B cell (primary cell): ENCODE data around the gene ZNF786. TPM values are rescaled to one million over a fixed set of nuclear protein-coding genes. Genes with fewer than 3 reads are reported as not detected.

Experiments used
- ATAC-seq: fragments of 200-7000 bp; cut with Tn5 transposase; one replicate; pipeline ENCODE4 v1.10.0; 2021; ENCODE audit warnings: low read depth, mild to moderate bottlenecking, moderate number of reproducible peaks, moderate library complexity
- CTCF ChIA-PET: fragments of 350-600 bp; sonication (Branson Sonifier 250); formaldehyde crosslinking; loops from one replicate; lab custom pipeline; 2021; ENCODE audit warnings: antibody characterized with exemption, inconsistent platforms; lab: Charles Lee
- POLR2A ChIA-PET: fragments of 350-600 bp; sonication (Branson Sonifier 250); formaldehyde crosslinking; loops from one replicate; lab custom pipeline; 2021; ENCODE audit warnings: antibody characterized with exemption; lab: Charles Lee
- DNase-seq: peaks from one replicate; pipeline ENCODE4 v3.0.0; 2013
- H2AFZ ChIP-seq: 2 replicates; pipeline ENCODE4 v1.6.1; 2012; ENCODE audit warnings: mild to moderate bottlenecking, low read depth, low read length; ENCODE audit not compliant: insufficient read depth, poor library complexity, severe bottlenecking
- H3K27ac ChIP-seq, 2 donors: 1 replicate in 1 of 2; 2 replicates in 1 of 2; pipeline ENCODE4 v1.5.1; 2012 to 2013; ENCODE audit warnings: low read length in 2 of 2, mild to moderate bottlenecking in 2 of 2, moderate library complexity in 1 of 2
- H3K27me3 ChIP-seq, 4 experiments: fragments of 200-600 bp in 1 of 4; sonication (generic) in 1 of 4; replicated peaks in 1 of 4; 1 replicate in 2 of 4; 2 replicates in 2 of 4; pipeline versions ENCODE4 v1.6.1 to v1.7.0; 2013 to 2016; ENCODE audit warnings: low read length in 3 of 4, mild to moderate bottlenecking in 2 of 4, mixed read lengths in 1 of 4, moderate library complexity in 1 of 4; ENCODE audit not compliant: insufficient read depth in 4 of 4, control insufficient read depth in 3 of 4; ENCODE audit errors: control extremely low read depth in 1 of 4
- H3K36me3 ChIP-seq, 2 experiments: replicated peaks in 1 of 2; 1 replicate in 1 of 2; 2 replicates in 1 of 2; pipeline versions ENCODE4 v1.6.1 to v1.7.1; 2013; ENCODE audit warnings: low read length in 1 of 2; ENCODE audit not compliant: insufficient read depth in 2 of 2, control insufficient read depth in 1 of 2; ENCODE audit errors: control extremely low read depth in 1 of 2, extremely low read depth in 1 of 2
- H3K4me1 ChIP-seq, 2 donors: fragments of 200-600 bp in 1 of 2; sonication (generic) in 1 of 2; 1 replicate in 1 of 2; 2 replicates in 1 of 2; pipeline versions ENCODE4 v1.5.1 to v1.6.1; 2013 to 2017; ENCODE audit warnings: low read length in 2 of 2; ENCODE audit not compliant: control insufficient read depth in 2 of 2, insufficient read depth in 2 of 2
- H3K4me2 ChIP-seq: replicated peaks from 2 replicates; pipeline ENCODE3; 2012; ENCODE audit warnings: mild to moderate bottlenecking, low read depth, low read length; ENCODE audit not compliant: poor library complexity, severe bottlenecking
- H3K4me3 ChIP-seq, 5 experiments: fragments of 200-600 bp in 1 of 5; sonication (generic) in 1 of 5; 1 replicate in 3 of 5; 2 replicates in 2 of 5; pipeline versions ENCODE4 v1.5.1 to v1.7.0; 2011 to 2016; ENCODE audit warnings: low read length in 4 of 5, mild to moderate bottlenecking in 4 of 5, low read depth in 2 of 5, control low read depth in 1 of 5, moderate library complexity in 1 of 5; ENCODE audit not compliant: insufficient read depth in 1 of 5; ENCODE audit errors: control extremely low read depth in 1 of 5, extremely low read depth in 1 of 5
- H3K79me2 ChIP-seq: fragments of 200-600 bp; sonication (generic); one replicate; pipeline ENCODE4 v1.6.0; 2016; ENCODE audit warnings: low read length; ENCODE audit not compliant: control insufficient read depth, insufficient read depth
- H3K9ac ChIP-seq: fragments of 200-600 bp; sonication (generic); 2 replicates; pipeline ENCODE4 v1.6.1; 2017; ENCODE audit warnings: mild to moderate bottlenecking, low read length, moderate library complexity
- H3K9me3 ChIP-seq, 3 donors: one replicate each; pipeline versions ENCODE4 v1.6.1 to v1.7.1; 2013; ENCODE audit warnings: low read length in 2 of 3; ENCODE audit not compliant: control insufficient read depth in 2 of 3, insufficient read depth in 1 of 3; ENCODE audit errors: control extremely low read depth in 1 of 3
- H4K20me1 ChIP-seq: 2 replicates; pipeline ENCODE4 v1.6.0; 2012; ENCODE audit warnings: mild to moderate bottlenecking, low read length; ENCODE audit not compliant: insufficient read depth, control insufficient read depth, poor library complexity, severe bottlenecking
- H3K27ac Mint-ChIP-seq: one replicate; pipeline ENCODE4 v1.8.0; 2021; ENCODE audit warnings: mixed read lengths
- H3K27me3 Mint-ChIP-seq: one replicate; pipeline ENCODE4 v1.8.0; 2021; ENCODE audit warnings: mixed read lengths
- H3K4me1 Mint-ChIP-seq: one replicate; pipeline ENCODE4 v1.8.0; 2021; ENCODE audit warnings: mixed read lengths
- H3K4me3 Mint-ChIP-seq: one replicate; pipeline ENCODE4 v1.8.0; 2021; ENCODE audit warnings: mixed read lengths
- H3K9me3 Mint-ChIP-seq: one replicate; pipeline ENCODE4 v1.8.0; 2022; ENCODE audit warnings: mixed read lengths; ENCODE audit not compliant: insufficient read depth
- EZH2 ChIP-seq: IDR thresholded peaks from 2 replicates; pipeline ENCODE4 v1.6.1; 2012; ENCODE audit warnings: borderline replicate concordance, low read depth, mild to moderate bottlenecking, moderate library complexity, low read length; ENCODE audit not compliant: insufficient read depth, poor library complexity, severe bottlenecking
- WGBS: methylation state at CpG from one replicate; pipeline ENCODE4 v1.1.5; 2013; ENCODE audit warnings: missing lambda C conversion rate; ENCODE audit not compliant: insufficient coverage; 5-methylcytosine and 5-hydroxymethylcytosine counted together
- intact Hi-C: fragments of 100-400 bp; cut with micrococcal nuclease; formaldehyde crosslinking; loops from one replicate; pipeline ENCODE4 v1.10.0; 2022
- polyA plus RNA-seq: library from polyadenylated mRNA; depleted of rRNA; stranded (reverse); fragments of >200 nt; gene quantifications from 2 replicates; pipeline ENCODE4 v1.2.3, GENCODE V29; 2012
- total RNA-seq, 2 donors: library from RNA; stranded (reverse); fragments of 120-200 nt in 1 of 2; gene quantifications; 1 replicate in 1 of 2; 2 replicates in 1 of 2; pipeline versions ENCODE4 v1.2.3 to v1.2.4, GENCODE V29; 2013 to 2022
- TF ChIP-seq, protein P1 (sequence below): fragments of 200-600 bp; IDR thresholded peaks from one replicate; pipeline ENCODE4 v1.8.0; 2022; ENCODE audit warnings: antibody characterized with exemption, mild to moderate bottlenecking

The ZNF786 gene
- total and polyA plus RNA-seq, 2 donors (not counting 1 experiment from before 2014, with no cell fraction given): 6.4 to 14.7 TPM

DNA sequence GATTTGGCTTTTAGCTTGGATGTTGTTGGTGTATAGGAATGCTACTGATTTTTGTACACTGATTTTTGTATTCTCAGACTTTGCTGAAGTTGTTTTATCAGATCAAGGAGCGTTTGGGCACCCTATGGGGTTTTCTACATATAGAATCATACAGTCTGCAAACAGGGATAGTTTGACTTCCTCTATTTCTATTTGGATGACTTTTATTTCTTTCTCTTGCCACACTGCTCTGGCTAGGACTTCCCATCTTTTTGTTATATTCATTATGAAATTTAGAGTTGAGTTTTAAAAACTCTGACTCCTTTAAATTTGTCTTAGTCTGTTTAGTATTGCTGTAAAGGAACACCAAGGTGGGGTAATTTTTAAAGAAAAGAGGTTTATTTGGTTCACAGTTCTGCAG is 4.7 kb downstream of the ZNF786 start:
- no peak overlapping the region for H3K4me2 ChIP-seq
- H3K27ac ChIP-seq: no peak overlapping the region
- no peak overlapping the region for H3K27ac Mint-ChIP-seq
- H3K4me3 Mint-ChIP-seq: no peak overlapping the region
- TF ChIP-seq, protein P1, sequence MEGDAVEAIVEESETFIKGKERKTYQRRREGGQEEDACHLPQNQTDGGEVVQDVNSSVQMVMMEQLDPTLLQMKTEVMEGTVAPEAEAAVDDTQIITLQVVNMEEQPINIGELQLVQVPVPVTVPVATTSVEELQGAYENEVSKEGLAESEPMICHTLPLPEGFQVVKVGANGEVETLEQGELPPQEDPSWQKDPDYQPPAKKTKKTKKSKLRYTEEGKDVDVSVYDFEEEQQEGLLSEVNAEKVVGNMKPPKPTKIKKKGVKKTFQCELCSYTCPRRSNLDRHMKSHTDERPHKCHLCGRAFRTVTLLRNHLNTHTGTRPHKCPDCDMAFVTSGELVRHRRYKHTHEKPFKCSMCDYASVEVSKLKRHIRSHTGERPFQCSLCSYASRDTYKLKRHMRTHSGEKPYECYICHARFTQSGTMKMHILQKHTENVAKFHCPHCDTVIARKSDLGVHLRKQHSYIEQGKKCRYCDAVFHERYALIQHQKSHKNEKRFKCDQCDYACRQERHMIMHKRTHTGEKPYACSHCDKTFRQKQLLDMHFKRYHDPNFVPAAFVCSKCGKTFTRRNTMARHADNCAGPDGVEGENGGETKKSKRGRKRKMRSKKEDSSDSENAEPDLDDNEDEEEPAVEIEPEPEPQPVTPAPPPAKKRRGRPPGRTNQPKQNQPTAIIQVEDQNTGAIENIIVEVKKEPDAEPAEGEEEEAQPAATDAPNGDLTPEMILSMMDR: no peak
- TF ChIP-seq EZH2: no peak
- no peaks in the 10 kb centered on the region for H3K27me3 Mint-ChIP-seq
- peaks cover 9% of the 10 kb centered on the region for H3K9me3 Mint-ChIP-seq
- no CpG with 5 or more reads among the region's 1 CpG for WGBS
- ATAC-seq (no peak), DNase-seq (no peak)
- intact Hi-C loops: loop anchor here (5.0 kb wide), 1 partner anchor 111 kb away; the partner anchor contains the start of gene ZNF282
- H3K79me2 ChIP-seq: peaks cover 61% of the 10 kb centered on the region
- ChIA-PET CTCF (interaction anchor here (0.9 kb wide), 1 partner anchor 41 kb away, joined by 3 read pairs; no protein-coding TSS in a partner anchor), POLR2A (no interaction called here)
- H2AFZ ChIP-seq: no peak overlapping the region
- peaks cover 0 to 11% of the 10 kb centered on the region in 2 donors for H3K4me1 ChIP-seq
- no peak overlapping the region for H3K9ac ChIP-seq
- H4K20me1 ChIP-seq: peaks cover 5% of the 10 kb centered on the region
- no peak overlapping the region for H3K4me3 ChIP-seq
- H3K27me3 ChIP-seq: no peaks in the 10 kb centered on the region
- peaks cover 0 to 1% of the 10 kb centered on the region in 2 experiments for H3K36me3 ChIP-seq
- H3K4me1 Mint-ChIP-seq: peaks cover 27% of the 10 kb centered on the region
- H3K9me3 ChIP-seq: peaks cover 0 to 7% (median 4%) of the 10 kb centered on the region in 3 donors

DNA sequence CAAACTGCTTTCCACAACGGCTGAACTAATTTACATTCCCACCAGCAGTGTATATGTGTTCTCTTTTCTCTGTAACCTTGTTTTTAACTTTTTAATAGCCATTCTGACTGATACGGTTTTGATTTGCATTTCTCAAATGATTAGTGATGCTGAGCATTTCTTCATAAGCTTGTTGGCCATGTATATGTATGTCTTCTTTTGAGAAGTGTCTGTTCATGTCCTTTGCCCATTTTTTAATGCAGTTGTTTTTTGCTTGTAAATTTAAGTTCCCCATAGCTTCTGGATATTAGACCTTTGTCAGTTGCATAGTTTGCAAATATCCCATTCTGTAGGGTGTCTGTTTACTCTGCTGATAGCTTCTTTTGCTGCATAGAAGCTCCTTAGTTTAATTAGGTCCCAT is 6.1 kb downstream of the ZNF786 start:
- intact Hi-C loops: no loop called here
- H3K4me3 Mint-ChIP-seq: no peak overlapping the region
- peaks cover 9% of the 10 kb centered on the region for H3K9me3 Mint-ChIP-seq
- ATAC-seq: no peak
- WGBS: no CpG with 5 or more reads among the region's 2 CpGs
- POLR2A ChIA-PET: no interaction called here
- H3K27ac ChIP-seq: no peak overlapping the region
- H3K79me2 ChIP-seq: peaks cover 50% of the 10 kb centered on the region
- DNase-seq: no peak
- H3K9me3 ChIP-seq: peaks cover 0 to 7% (median 4%) of the 10 kb centered on the region in 3 donors
- CTCF ChIA-PET: interaction anchor here (2.4 kb wide), 1 partner anchor 19 kb away, joined by 8 read pairs; no protein-coding TSS in a partner anchor
- no peak overlapping the region for H2AFZ ChIP-seq
- no peak overlapping the region for H3K4me3 ChIP-seq
- peaks cover 5% of the 10 kb centered on the region for H4K20me1 ChIP-seq
- H3K4me1 Mint-ChIP-seq: peaks cover 19% of the 10 kb centered on the region
- no peaks in the 10 kb centered on the region for H3K27me3 ChIP-seq
- TF ChIP-seq, protein P1: no peak
- TF ChIP-seq EZH2: no peak
- H3K4me2 ChIP-seq: no peak overlapping the region
- H3K27me3 Mint-ChIP-seq: no peaks in the 10 kb centered on the region
- H3K9ac ChIP-seq: no peak overlapping the region
- no peak overlapping the region for H3K27ac Mint-ChIP-seq
- H3K36me3 ChIP-seq: peaks cover 0 to 1% of the 10 kb centered on the region in 2 experiments
- peaks cover 0 to 2% of the 10 kb centered on the region in 2 donors for H3K4me1 ChIP-seq
